ENCODE measurements around the gene ATP9B.

DNA sequence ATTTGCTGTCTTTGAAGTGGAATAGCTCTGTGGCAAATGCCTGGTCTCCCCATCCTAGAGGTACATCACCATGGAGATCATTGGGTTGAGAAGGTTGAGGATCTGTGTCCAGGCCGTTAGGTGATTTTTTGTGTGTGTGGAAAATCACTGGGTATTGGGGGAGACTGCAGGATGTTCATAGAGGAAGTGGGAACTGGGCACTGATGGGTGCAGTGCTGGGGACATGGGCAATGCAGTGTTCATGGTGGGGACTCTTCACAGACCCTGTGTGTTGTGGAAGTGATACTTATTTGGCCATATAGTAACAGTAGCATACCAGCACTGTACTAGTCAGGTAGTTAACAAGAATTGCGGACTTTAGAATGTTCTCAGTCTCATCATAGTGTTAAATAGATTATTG is 34.9 kb downstream of the ATP9B start:
- TF ChIP-seq, protein P1, sequence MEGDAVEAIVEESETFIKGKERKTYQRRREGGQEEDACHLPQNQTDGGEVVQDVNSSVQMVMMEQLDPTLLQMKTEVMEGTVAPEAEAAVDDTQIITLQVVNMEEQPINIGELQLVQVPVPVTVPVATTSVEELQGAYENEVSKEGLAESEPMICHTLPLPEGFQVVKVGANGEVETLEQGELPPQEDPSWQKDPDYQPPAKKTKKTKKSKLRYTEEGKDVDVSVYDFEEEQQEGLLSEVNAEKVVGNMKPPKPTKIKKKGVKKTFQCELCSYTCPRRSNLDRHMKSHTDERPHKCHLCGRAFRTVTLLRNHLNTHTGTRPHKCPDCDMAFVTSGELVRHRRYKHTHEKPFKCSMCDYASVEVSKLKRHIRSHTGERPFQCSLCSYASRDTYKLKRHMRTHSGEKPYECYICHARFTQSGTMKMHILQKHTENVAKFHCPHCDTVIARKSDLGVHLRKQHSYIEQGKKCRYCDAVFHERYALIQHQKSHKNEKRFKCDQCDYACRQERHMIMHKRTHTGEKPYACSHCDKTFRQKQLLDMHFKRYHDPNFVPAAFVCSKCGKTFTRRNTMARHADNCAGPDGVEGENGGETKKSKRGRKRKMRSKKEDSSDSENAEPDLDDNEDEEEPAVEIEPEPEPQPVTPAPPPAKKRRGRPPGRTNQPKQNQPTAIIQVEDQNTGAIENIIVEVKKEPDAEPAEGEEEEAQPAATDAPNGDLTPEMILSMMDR (IDR thresholded peaks at IDR 0.05 in 2 of 3, conservative IDR thresholded peaks at IDR 0.05 in 1 of 3; ENCODE audit: borderline replicate concordance in 1 of 3, insufficient read depth in 1 of 3, low read depth in 2 of 3, low read length in 2 of 3) = no peak
- TF ChIP-seq SRF (IDR thresholded peaks at IDR 0.05; ENCODE audit: low read depth) (no peak), EZH2phosphoT487 (IDR thresholded peaks at IDR 0.05; ENCODE audit: borderline replicate concordance) (no peak), POLR2A (IDR thresholded peaks at IDR 0.05; ENCODE audit: borderline replicate concordance, extremely low read depth, insufficient read depth, insufficient read length) (no peak), POLR2AphosphoS5 (IDR thresholded peaks at IDR 0.05; ENCODE audit: low read depth, low read length) (no peak)

All from HCT116 (cell line).